ENCODE results near the gene SH3PXD2A.

DNA sequence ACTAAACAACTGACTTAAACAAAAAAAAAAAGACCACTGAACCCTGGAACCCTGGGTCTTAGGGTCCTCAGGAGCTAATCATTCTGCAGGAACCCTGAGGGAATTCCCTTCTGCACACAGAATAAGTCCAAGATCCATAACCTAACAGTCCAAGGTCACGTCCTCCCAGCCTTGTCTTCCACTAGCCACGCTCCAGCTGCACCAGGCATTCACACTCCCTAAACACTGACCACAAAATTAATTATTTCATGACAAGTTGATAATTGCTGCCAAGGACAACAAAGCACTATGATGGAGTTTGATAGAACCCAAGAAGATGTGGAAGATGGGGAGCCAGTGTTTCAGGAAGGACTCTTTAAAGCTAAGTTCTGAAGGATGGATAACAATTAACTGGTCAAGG, 130.6 kb downstream of the SH3PXD2A start:
- TF ChIP-seq CTCF (IDR thresholded peaks at IDR 0.05 in 4 of 5, conservative IDR thresholded peaks at IDR 0.05 in 1 of 5) (no peak), POLR2A (IDR thresholded peaks at IDR 0.05) (no peak)

Measured in gastrocnemius medialis (tissue), 4 donors.